MM.1S (cell line): ENCODE measurements around the gene TRNP1.

ENCODE experiments used
- DNase-seq: peaks from one replicate; pipeline ENCODE4 v3.0.0-alpha.2; 2015
- H2AFZ ChIP-seq: fragments of 300-600 bp; sonication (generic); 2 replicates; pipeline ENCODE4 v1.6.0; 2016; ENCODE audit warnings: antibody characterized with exemption, low read length
- H3F3A ChIP-seq: fragments of 300-600 bp; sonication (generic); 2 replicates; pipeline ENCODE4 v1.6.1; 2016; ENCODE audit warnings: mild to moderate bottlenecking, antibody characterized with exemption, low read length, moderate library complexity, mixed read lengths; ENCODE audit not compliant: insufficient read depth
- H3K27ac ChIP-seq: fragments of 300-600 bp; sonication (generic); 2 replicates; pipeline ENCODE4 v1.5.1; 2016; ENCODE audit warnings: mild to moderate bottlenecking, low read length
- H3K27me3 ChIP-seq: fragments of 300-600 bp; sonication (generic); replicated peaks from 2 replicates; pipeline ENCODE4 v1.6.0; 2016; ENCODE audit warnings: low read length; ENCODE audit not compliant: insufficient read depth
- H3K36me3 ChIP-seq: fragments of 300-600 bp; sonication (generic); replicated peaks from 2 replicates; pipeline ENCODE4 v1.6.1; 2016; ENCODE audit warnings: mild to moderate bottlenecking, low read length, mixed read lengths; ENCODE audit not compliant: insufficient read depth
- H3K4me1 ChIP-seq: fragments of 300-600 bp; sonication (generic); 2 replicates; pipeline ENCODE4 v1.6.1; 2016; ENCODE audit warnings: low read length, mixed read lengths
- H3K4me2 ChIP-seq: fragments of 300-600 bp; sonication (generic); 2 replicates; pipeline ENCODE4 v1.6.0; 2016; ENCODE audit warnings: low read depth, low read length
- H3K4me3 ChIP-seq: fragments of 300-600 bp; sonication (generic); 2 replicates; pipeline ENCODE4 v1.5.1; 2016; ENCODE audit warnings: low read length, mixed read lengths
- H3K79me2 ChIP-seq: fragments of 300-600 bp; sonication (generic); 2 replicates; pipeline ENCODE4 v1.6.1; 2016; ENCODE audit warnings: mixed run types, low read length, mixed read lengths
- H3K9ac ChIP-seq: fragments of 300-600 bp; sonication (generic); 2 replicates; pipeline ENCODE4 v1.6.1; 2016; ENCODE audit warnings: low read length, mixed read lengths
- H3K9me2 ChIP-seq: fragments of 300-600 bp; sonication (generic); replicated peaks from 2 replicates; pipeline ENCODE4 v1.6.1; 2016; ENCODE audit warnings: mild to moderate bottlenecking, low read length, mixed read lengths; ENCODE audit not compliant: insufficient read depth
- H3K9me3 ChIP-seq: fragments of 300-600 bp; sonication (generic); replicated peaks from 2 replicates; pipeline ENCODE4 v1.6.1; 2016; ENCODE audit warnings: mild to moderate bottlenecking, low read length, mixed read lengths; ENCODE audit not compliant: insufficient read depth
- H4K20me1 ChIP-seq: fragments of 300-600 bp; sonication (generic); 2 replicates; pipeline ENCODE4 v1.6.1; 2016; ENCODE audit warnings: mild to moderate bottlenecking, low read length, moderate library complexity, mixed read lengths; ENCODE audit not compliant: insufficient read depth
- EZH2 ChIP-seq: fragments of 300-600 bp; sonication (generic); optimal IDR thresholded peaks from 2 replicates; pipeline ENCODE3; 2017; ENCODE audit warnings: low read depth, mild to moderate bottlenecking, antibody characterized with exemption, low read length, mixed read lengths
- EZH2phosphoT487 ChIP-seq: fragments of 300-600 bp; sonication (generic); IDR thresholded peaks from 2 replicates; pipeline ENCODE4 v1.6.1; 2018; ENCODE audit warnings: antibody characterized with exemption, low read length
- TF ChIP-seq, protein P1 (sequence below): fragments of 300-600 bp; sonication (generic); IDR thresholded peaks from 2 replicates; pipeline ENCODE4 v1.5.1; 2016; ENCODE audit warnings: antibody characterized with exemption, low read length, mixed read lengths

TRNP1 gene

GRCh38 chr1:26950602-26951001, 42.9 kb upstream of the TRNP1 start:
- H3K79me2 ChIP-seq: no peaks in the 10 kb centered on the region
- no peak for DNase-seq
- no peak overlapping the region for H3K27ac ChIP-seq
- no peaks in the 10 kb centered on the region for H3K9me2 ChIP-seq
- no peaks in the 10 kb centered on the region for H3K27me3 ChIP-seq
- H3K36me3 ChIP-seq: no peaks in the 10 kb centered on the region
- H3K9me3 ChIP-seq: no peaks in the 10 kb centered on the region
- no peak overlapping the region for H2AFZ ChIP-seq
- TF ChIP-seq EZH2phosphoT487: no peak
- no peak for TF ChIP-seq EZH2
- TF ChIP-seq, protein P1, sequence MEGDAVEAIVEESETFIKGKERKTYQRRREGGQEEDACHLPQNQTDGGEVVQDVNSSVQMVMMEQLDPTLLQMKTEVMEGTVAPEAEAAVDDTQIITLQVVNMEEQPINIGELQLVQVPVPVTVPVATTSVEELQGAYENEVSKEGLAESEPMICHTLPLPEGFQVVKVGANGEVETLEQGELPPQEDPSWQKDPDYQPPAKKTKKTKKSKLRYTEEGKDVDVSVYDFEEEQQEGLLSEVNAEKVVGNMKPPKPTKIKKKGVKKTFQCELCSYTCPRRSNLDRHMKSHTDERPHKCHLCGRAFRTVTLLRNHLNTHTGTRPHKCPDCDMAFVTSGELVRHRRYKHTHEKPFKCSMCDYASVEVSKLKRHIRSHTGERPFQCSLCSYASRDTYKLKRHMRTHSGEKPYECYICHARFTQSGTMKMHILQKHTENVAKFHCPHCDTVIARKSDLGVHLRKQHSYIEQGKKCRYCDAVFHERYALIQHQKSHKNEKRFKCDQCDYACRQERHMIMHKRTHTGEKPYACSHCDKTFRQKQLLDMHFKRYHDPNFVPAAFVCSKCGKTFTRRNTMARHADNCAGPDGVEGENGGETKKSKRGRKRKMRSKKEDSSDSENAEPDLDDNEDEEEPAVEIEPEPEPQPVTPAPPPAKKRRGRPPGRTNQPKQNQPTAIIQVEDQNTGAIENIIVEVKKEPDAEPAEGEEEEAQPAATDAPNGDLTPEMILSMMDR: no peak
- H3F3A ChIP-seq: 0 out of 2 replicates have a peak, but pooled peaks cover 2% of the 10 kb centered on the region
- H3K4me2 ChIP-seq: no peak overlapping the region
- no peak overlapping the region for H3K9ac ChIP-seq
- no peaks in the 10 kb centered on the region for H3K4me1 ChIP-seq
- no peak overlapping the region for H3K4me3 ChIP-seq
- H4K20me1 ChIP-seq: no peaks in the 10 kb centered on the region

DNA sequence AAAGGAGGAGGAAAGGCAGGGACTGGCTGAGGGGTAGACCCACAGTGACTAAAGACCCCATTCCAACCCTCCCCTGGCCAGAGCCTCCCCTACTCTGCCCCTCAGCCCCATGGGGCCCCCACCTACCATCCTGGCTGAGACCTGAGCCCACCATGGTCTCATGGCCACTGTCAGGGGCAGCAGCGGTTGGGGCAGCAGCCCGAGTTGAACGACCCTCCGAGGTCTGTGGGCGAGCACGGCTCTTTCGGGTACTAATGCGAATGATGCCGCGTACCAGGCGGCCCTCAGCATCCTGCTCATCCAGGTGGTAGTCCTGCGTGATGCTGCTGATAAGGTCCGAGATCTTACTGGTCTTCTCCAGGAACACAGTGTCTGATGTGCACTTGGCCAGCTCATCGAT, 42.3 kb upstream of the TRNP1 start:
- Histone ChIP-seq H2AFZ (no peak overlapping the region), H3K36me3 (no peaks in the 10 kb centered on the region), H3K27ac (no peak overlapping the region), H3K9me3 (no peaks in the 10 kb centered on the region), H3K9me2 (no peaks in the 10 kb centered on the region), H3K79me2 (no peaks in the 10 kb centered on the region), H3K27me3 (no peaks in the 10 kb centered on the region), H3K4me1 (no peaks in the 10 kb centered on the region), H4K20me1 (no peaks in the 10 kb centered on the region), H3K4me3 (no peak overlapping the region), H3K4me2 (no peak overlapping the region), H3F3A (0 out of 2 replicates have a peak, but pooled peaks cover 2% of the 10 kb centered on the region), H3K9ac (no peak overlapping the region)
- TF ChIP-seq, protein P1: no peak
- TF ChIP-seq EZH2phosphoT487 (no peak), EZH2 (no peak)
- DNase-seq: no peak

- no peak overlapping the region for H3K9ac ChIP-seq
- no peak overlapping the region for H3K4me2 ChIP-seq
- H4K20me1 ChIP-seq: no peaks in the 10 kb centered on the region
- DNase-seq: no peak
- H3K27ac ChIP-seq: no peak overlapping the region
- no peaks in the 10 kb centered on the region for H3K79me2 ChIP-seq
- H3K27me3 ChIP-seq: no peaks in the 10 kb centered on the region
- no peaks in the 10 kb centered on the region for H3K9me3 ChIP-seq
- H2AFZ ChIP-seq: no peak overlapping the region
- no peak overlapping the region for H3K4me3 ChIP-seq
- H3F3A ChIP-seq: 0 out of 2 replicates have a peak, but pooled peaks cover 2% of the 10 kb centered on the region
- no peak for TF ChIP-seq EZH2phosphoT487
- TF ChIP-seq, protein P1: no peak
- no peak for TF ChIP-seq EZH2
- H3K36me3 ChIP-seq: no peaks in the 10 kb centered on the region
- H3K4me1 ChIP-seq: no peaks in the 10 kb centered on the region
- H3K9me2 ChIP-seq: no peaks in the 10 kb centered on the region
These were observed 41.5 kb upstream of the TRNP1 start for GRCh38 chr1:26951821-26952497.
